ENCODE data around the gene PRAMEF10.
"Not testable (repeated sequence)": the region's sequence is repeated elsewhere in the genome, so short reads cannot be mapped to it uniquely, and the experiment has no call there.

DNA sequence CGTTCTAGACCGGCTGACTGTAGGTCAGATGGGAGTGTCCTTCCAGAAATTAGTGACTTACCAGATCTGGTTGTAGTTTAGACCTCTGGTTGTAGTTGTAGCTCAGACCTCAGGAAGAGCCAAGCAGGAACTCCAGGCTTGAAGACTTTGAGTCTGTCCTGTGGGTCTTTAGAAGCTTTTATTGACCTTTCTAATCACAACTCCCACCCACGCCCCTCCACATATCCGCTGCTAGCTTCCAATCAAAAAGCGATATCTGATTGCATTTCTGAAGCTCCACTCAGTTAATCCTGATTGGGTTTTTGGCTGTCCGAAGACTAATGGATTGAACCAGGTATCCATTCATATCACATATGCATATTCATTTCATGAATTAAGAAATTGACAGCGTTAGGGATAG lies 49.5 kb downstream of the PRAMEF10 start, which contains the start of gene HNRNPCL1:
- TF ChIP-seq TAF1 (IDR thresholded peaks at IDR 0.05; ENCODE audit: borderline replicate concordance, low read depth, low read length); POLR2A (IDR thresholded peaks at IDR 0.05; ENCODE audit: low read depth, low read length); POLR2AphosphoS5 (IDR thresholded peaks at IDR 0.05; ENCODE audit: low read depth, low read length): not testable (repeated sequence)
